ENCODE measurements around the gene NELL2. TPM values are rescaled to one million over a fixed set of nuclear protein-coding genes. Genes with fewer than 3 reads are reported as not detected.

Gene NELL2
- total RNA-seq, 1 experiment from 2014 or later = 596 TPM

GRCh38 chr12:44654646-44655639, 221.2 kb downstream of the NELL2 start:
- intact Hi-C loops (cut with micrococcal nuclease; ENCODE audit: unreplicated experiment) = no loop called here
- TF ChIP-seq EZH2 (IDR thresholded peaks at IDR 0.05; ENCODE audit: borderline replicate concordance, low read depth, low read length, poor library complexity, severe bottlenecking) (no peak), CTCF (conservative IDR thresholded peaks at IDR 0.05; ENCODE audit: low read depth, low read length) (no peak)
- no TSS peak for BruUV-seq (replicated peaks)
- H3K4me1 ChIP-seq (ENCODE audit: insufficient read depth, low read length, poor library complexity, severe bottlenecking) = peaks cover 55% of the 10 kb centered on the region
- no peaks in the 10 kb centered on the region for H3K9me3 ChIP-seq (ENCODE audit: low read depth, low read length, poor library complexity, severe bottlenecking)
- peak; percentile 57 for DNase-seq (ENCODE audit: low spot score)
- no peak overlapping the region for H3K4me3 ChIP-seq (ENCODE audit: low read depth, low read length, poor library complexity, severe bottlenecking)
- H3K36me3 ChIP-seq (ENCODE audit: insufficient read depth, low read length, poor library complexity, severe bottlenecking) = peaks cover 7% of the 10 kb centered on the region
- ChIA-PET POLR2A (ENCODE audit: low non-redundant PET) (no interaction called here), CTCF (interaction anchor here (0.6 kb wide), 1 partner anchor 640 kb away, joined by 3 read pairs; no protein-coding TSS in a partner anchor)
- H3K27me3 ChIP-seq (replicated peaks; ENCODE audit: insufficient read depth, low read depth, low read length, poor library complexity) = no peaks in the 10 kb centered on the region
- peak overlapping the region; percentile 60 for H3K27ac ChIP-seq (ENCODE audit: low read depth, low read length, poor library complexity, severe bottlenecking)

- no peak for TF ChIP-seq EZH2 (IDR thresholded peaks at IDR 0.05; ENCODE audit: borderline replicate concordance, low read depth, low read length, poor library complexity, severe bottlenecking)
- no peak for TF ChIP-seq CTCF (conservative IDR thresholded peaks at IDR 0.05; ENCODE audit: low read depth, low read length)
- intact Hi-C loops (cut with micrococcal nuclease; ENCODE audit: unreplicated experiment) = no loop called here
- no TSS peak for BruUV-seq (replicated peaks)
- POLR2A ChIA-PET (ENCODE audit: low non-redundant PET) = no interaction called here
- Histone ChIP-seq H3K4me1 (ENCODE audit: insufficient read depth, low read length, poor library complexity, severe bottlenecking) (peaks cover 63% of the 10 kb centered on the region), H3K36me3 (ENCODE audit: insufficient read depth, low read length, poor library complexity, severe bottlenecking) (peaks cover 7% of the 10 kb centered on the region), H3K27me3 (replicated peaks; ENCODE audit: insufficient read depth, low read depth, low read length, poor library complexity) (no peaks in the 10 kb centered on the region), H3K27ac (ENCODE audit: low read depth, low read length, poor library complexity, severe bottlenecking) (peak overlapping the region; percentile 60), H3K9me3 (ENCODE audit: low read depth, low read length, poor library complexity, severe bottlenecking) (no peaks in the 10 kb centered on the region), H3K4me3 (ENCODE audit: low read depth, low read length, poor library complexity, severe bottlenecking) (no peak overlapping the region)
- CTCF ChIA-PET = interaction anchor here (0.6 kb wide), 1 partner anchor 639 kb away, joined by 3 read pairs; no protein-coding TSS in a partner anchor
- DNase-seq (ENCODE audit: low spot score) = no peak
Measured at GRCh38 chr12:44653861-44654527, 222.1 kb downstream of the NELL2 start.

GRCh38 chr12:44649693-44650092, 226.4 kb downstream of the NELL2 start:
- peaks cover 55% of the 10 kb centered on the region for H3K4me1 ChIP-seq (ENCODE audit: insufficient read depth, low read length, poor library complexity, severe bottlenecking)
- ChIA-PET POLR2A (ENCODE audit: low non-redundant PET) (no interaction called here), CTCF (no interaction called here)
- TF ChIP-seq CTCF (conservative IDR thresholded peaks at IDR 0.05; ENCODE audit: low read depth, low read length) (no peak), EZH2 (IDR thresholded peaks at IDR 0.05; ENCODE audit: borderline replicate concordance, low read depth, low read length, poor library complexity, severe bottlenecking) (no peak)
- H3K9me3 ChIP-seq (ENCODE audit: low read depth, low read length, poor library complexity, severe bottlenecking) = no peaks in the 10 kb centered on the region
- H3K27me3 ChIP-seq (replicated peaks; ENCODE audit: insufficient read depth, low read depth, low read length, poor library complexity) = no peaks in the 10 kb centered on the region
- H3K4me3 ChIP-seq (ENCODE audit: low read depth, low read length, poor library complexity, severe bottlenecking) = no peak overlapping the region
- intact Hi-C loops (cut with micrococcal nuclease; ENCODE audit: unreplicated experiment) = no loop called here
- peak; percentile 48 for DNase-seq (ENCODE audit: low spot score)
- H3K27ac ChIP-seq (ENCODE audit: low read depth, low read length, poor library complexity, severe bottlenecking) = no peak overlapping the region
- no TSS peak for BruUV-seq (replicated peaks)
- peaks cover 3% of the 10 kb centered on the region for H3K36me3 ChIP-seq (ENCODE audit: insufficient read depth, low read length, poor library complexity, severe bottlenecking)

Data from A673 (cell line).